SU-DHL-6 (cell line): ENCODE measurements around the gene NELFB.

Experiments used
- H2AFZ ChIP-seq: fragments of 200-600 bp; sonication (generic); 2 replicates; pipeline ENCODE4 v1.6.1; 2014; ENCODE audit warnings: low read depth, mild to moderate bottlenecking, moderate library complexity, mixed read lengths, antibody characterized with exemption, low read length; ENCODE audit not compliant: severe bottlenecking
- H3F3A ChIP-seq: fragments of 200-600 bp; shearing (Covaris generic); 2 replicates; pipeline ENCODE4 v1.6.0; 2016; ENCODE audit warnings: antibody characterized with exemption, mild to moderate bottlenecking; ENCODE audit not compliant: insufficient read depth
- H3K27ac ChIP-seq: fragments of 200-600 bp; sonication (generic); 2 replicates; pipeline ENCODE4 v1.5.1; 2016; ENCODE audit warnings: low read depth, mild to moderate bottlenecking, low read length, moderate library complexity, mixed read lengths
- H3K27me3 ChIP-seq: fragments of 200-600 bp; sonication (generic), shearing (Covaris generic); 2 replicates; pipeline ENCODE4 v1.6.0; 2014; ENCODE audit warnings: mild to moderate bottlenecking, low read length
- H3K36me3 ChIP-seq: fragments of 200-600 bp; sonication (generic); 2 replicates; pipeline ENCODE4 v1.6.1; 2014; ENCODE audit warnings: mild to moderate bottlenecking, low read length, mixed read lengths
- H3K4me2 ChIP-seq: fragments of 300-600, 200-600 bp; shearing (Covaris generic), sonication (generic); 2 replicates; pipeline ENCODE4 v1.6.0; 2014; ENCODE audit warnings: low read length, low read depth, mild to moderate bottlenecking; ENCODE audit not compliant: poor library complexity, severe bottlenecking
- H3K4me3 ChIP-seq: fragments of 200-600 bp; sonication (generic); 2 replicates; pipeline ENCODE4 v1.5.1; 2014; ENCODE audit warnings: antibody characterized with exemption, low read length, mild to moderate bottlenecking, mixed read lengths; ENCODE audit not compliant: insufficient read depth, poor library complexity, severe bottlenecking
- H3K79me2 ChIP-seq: fragments of 200-600 bp; sonication (generic); 2 replicates; pipeline ENCODE4 v1.6.1; 2014; ENCODE audit warnings: mild to moderate bottlenecking, low read length, moderate library complexity; ENCODE audit not compliant: insufficient read depth
- H3K9ac ChIP-seq: fragments of 200-600 bp; sonication (generic); 2 replicates; pipeline ENCODE4 v1.7.0; 2014; ENCODE audit warnings: mild to moderate bottlenecking, low read length
- H3K9me2 ChIP-seq: fragments of 200-600 bp; sonication (generic); replicated peaks from 2 replicates; pipeline ENCODE4 v1.6.1; 2014; ENCODE audit warnings: low read length; ENCODE audit not compliant: insufficient read depth
- H3K9me3 ChIP-seq: fragments of 200-600 bp; sonication (generic); 2 replicates; pipeline ENCODE4 v1.6.1; 2014; ENCODE audit warnings: low read length, mixed read lengths; ENCODE audit not compliant: insufficient read depth
- H4K20me1 ChIP-seq: fragments of 200-600 bp; sonication (generic); 2 replicates; pipeline ENCODE4 v1.6.1; 2014; ENCODE audit warnings: low read depth, mild to moderate bottlenecking, antibody characterized with exemption, low read length, moderate library complexity, mixed read lengths
- CTCF ChIP-seq: fragments of 200-600 bp; sonication (generic); IDR thresholded peaks from one replicate; pipeline ENCODE4 v1.5.1; 2017; ENCODE audit warnings: antibody characterized with exemption, mild to moderate bottlenecking, low read length, moderate library complexity; ENCODE audit not compliant: insufficient read depth, poor library complexity, severe bottlenecking
- EZH2phosphoT487 ChIP-seq: fragments of 200-600 bp; sonication (generic), shearing (Covaris generic); conservative IDR thresholded peaks from 2 replicates; pipeline ENCODE4 v1.6.1; 2018; ENCODE audit warnings: mild to moderate bottlenecking, antibody characterized with exemption, low read length, moderate library complexity, mixed read lengths

NELFB gene

GRCh38 chr9:137305060-137305797 lies 50.1 kb downstream of the NELFB start:
- H3K4me2 ChIP-seq = no peak overlapping the region
- H3K9me3 ChIP-seq = no peaks in the 10 kb centered on the region
- H3K27ac ChIP-seq = no peak overlapping the region

GRCh38 chr9:137305798-137306065 lies 50.6 kb downstream of the NELFB start:
- H3K4me3 ChIP-seq = no peak overlapping the region
- no peaks in the 10 kb centered on the region for H3K9me2 ChIP-seq
- no peaks in the 10 kb centered on the region for H3K27me3 ChIP-seq
- H3K36me3 ChIP-seq = no peaks in the 10 kb centered on the region
- no peaks in the 10 kb centered on the region for H3K9me3 ChIP-seq
- H2AFZ ChIP-seq = no peak overlapping the region
- H3K27ac ChIP-seq = no peak overlapping the region
- no peak overlapping the region for H3K4me2 ChIP-seq
- no peaks in the 10 kb centered on the region for H3F3A ChIP-seq
- TF ChIP-seq EZH2phosphoT487 (no peak), CTCF (no peak)
- H3K79me2 ChIP-seq = no peaks in the 10 kb centered on the region
- H3K9ac ChIP-seq = no peak overlapping the region
- H4K20me1 ChIP-seq = no peaks in the 10 kb centered on the region

More at GRCh38 chr9:137305060-137305797, 50.1 kb downstream of the NELFB start:
- H3K9ac ChIP-seq = no peak overlapping the region
- no peaks in the 10 kb centered on the region for H3K27me3 ChIP-seq
- no peak for TF ChIP-seq CTCF
- TF ChIP-seq EZH2phosphoT487 = no peak
- no peaks in the 10 kb centered on the region for H3F3A ChIP-seq
- H4K20me1 ChIP-seq = no peaks in the 10 kb centered on the region
- no peaks in the 10 kb centered on the region for H3K36me3 ChIP-seq
- H3K9me2 ChIP-seq = no peaks in the 10 kb centered on the region
- H3K4me3 ChIP-seq = no peak overlapping the region
- no peaks in the 10 kb centered on the region for H3K79me2 ChIP-seq
- H2AFZ ChIP-seq = no peak overlapping the region

GRCh38 chr9:137306066-137306849 lies 51.1 kb downstream of the NELFB start:
- Histone ChIP-seq H3K36me3 (no peaks in the 10 kb centered on the region), H3K27ac (no peak overlapping the region), H3K27me3 (no peaks in the 10 kb centered on the region), H3K9me2 (no peaks in the 10 kb centered on the region), H4K20me1 (no peaks in the 10 kb centered on the region), H3F3A (no peaks in the 10 kb centered on the region), H2AFZ (no peak overlapping the region), H3K9me3 (no peaks in the 10 kb centered on the region), H3K79me2 (no peaks in the 10 kb centered on the region), H3K9ac (no peak overlapping the region), H3K4me2 (no peak overlapping the region), H3K4me3 (no peak overlapping the region)
- TF ChIP-seq EZH2phosphoT487 (no peak), CTCF (no peak)
